BLaER1 treated with 17β-estradiol and CSF1 and Interleukin-3, amounts not matched to agents 10 nM and 100 nM (cell line): ENCODE measurements around the gene DNAJB5.
"Not testable (repeated sequence)": the region's sequence is repeated elsewhere in the genome, so short reads cannot be mapped to it uniquely, and the experiment has no call there.

Experiments
- H3K27ac ChIP-seq, 11 experiments: shearing (Covaris generic); formaldehyde crosslinking; 2 replicates each; pipeline ENCODE4 v1.8.1; 2022
- H3K27me3 ChIP-seq, 11 experiments: shearing (Covaris generic); formaldehyde crosslinking; 2 replicates each; pipeline ENCODE4 v1.8.1; 2022
- H3K36me3 ChIP-seq, 11 experiments: shearing (Covaris generic); formaldehyde crosslinking; 2 replicates each; pipeline ENCODE4 v1.8.1; 2022
- H3K4me1 ChIP-seq, 10 experiments: shearing (Covaris generic); formaldehyde crosslinking; 2 replicates each; pipeline ENCODE4 v1.8.1; 2022
- H3K4me2 ChIP-seq, 11 experiments: shearing (Covaris generic); formaldehyde crosslinking; 2 replicates each; pipeline ENCODE4 v1.8.1; 2022
- H3K4me3 ChIP-seq, 10 experiments: shearing (Covaris generic); formaldehyde crosslinking; 2 replicates each; pipeline ENCODE4 v1.8.1; 2022
- H3K9ac ChIP-seq, 11 experiments: shearing (Covaris generic); formaldehyde crosslinking; 2 replicates each; pipeline ENCODE4 v1.8.1; 2022
- H3K9me3 ChIP-seq, 11 experiments: shearing (Covaris generic); formaldehyde crosslinking; replicated peaks in 1 of 11; 2 replicates each; pipeline ENCODE4 v1.8.1; 2022
- H4K20me1 ChIP-seq, 11 experiments: shearing (Covaris generic); formaldehyde crosslinking; 2 replicates each; pipeline ENCODE4 v1.8.1; 2022
- Cebpa-rat ChIP-seq, 11 experiments: shearing (Covaris generic); IDR thresholded peaks; 2 replicates each; pipeline ENCODE4 v1.8.1; 2022

Gene DNAJB5

GRCh38 chr9:34989003-34989945, at the start of gene DNAJB5:
Gene DNAJB5 (plus strand): TSS chr9:34989745. CDS start chr9:34990631, 886 bp downstream.
- Histone ChIP-seq H4K20me1 (peaks cover 0 to 5% (median 0%) of the 10 kb centered on the region in 11 experiments; a peak in 1 of 22 replicates), H3K4me3 (peak within 1 kb of the TSS; percentile 73 to 93 (median 82)), H3K36me3 (no peaks in the 10 kb centered on the region), H3K9me3 (no peaks in the 10 kb centered on the region), H3K9ac (peak within 1 kb of the TSS; percentile 81 to 98 (median 88)), H3K27me3 (no peaks in the 10 kb centered on the region), H3K4me1 (peaks cover 66 to 89% (median 84%) of the 10 kb centered on the region in 10 experiments), H3K27ac (peak within 1 kb of the TSS; percentile 77 to 97 (median 85)), H3K4me2 (peak within 1 kb of the TSS; percentile 90 to 99 (median 94))
- TF ChIP-seq Cebpa-rat (IDR thresholded peaks at IDR 0.05): no peak

- not testable (repeated sequence) for H3K4me2 ChIP-seq, H3K36me3 ChIP-seq, H3K9ac ChIP-seq, H3K27ac ChIP-seq, H3K27me3 ChIP-seq, H3K9me3 ChIP-seq, H4K20me1 ChIP-seq, H3K4me3 ChIP-seq, H3K4me1 ChIP-seq
These were observed 49.6 kb upstream of the DNAJB5 start for GRCh38 chr9:34939989-34940388.

- no peak overlapping the region for H3K4me2 ChIP-seq
- no peak overlapping the region for H3K9ac ChIP-seq
- TF ChIP-seq Cebpa-rat (IDR thresholded peaks at IDR 0.05): no peak
- no peak overlapping the region for H3K27ac ChIP-seq
- H3K36me3 ChIP-seq: no peaks in the 10 kb centered on the region
- H3K4me1 ChIP-seq: no peaks in the 10 kb centered on the region
- no peak overlapping the region for H3K4me3 ChIP-seq
- H4K20me1 ChIP-seq: no peaks in the 10 kb centered on the region
- no peaks in the 10 kb centered on the region for H3K27me3 ChIP-seq
- no peaks in the 10 kb centered on the region for H3K9me3 ChIP-seq
These were observed 41.1 kb upstream of the DNAJB5 start for GRCh38 chr9:34948451-34948850.

- no peak overlapping the region for H3K9ac ChIP-seq
- TF ChIP-seq Cebpa-rat (IDR thresholded peaks at IDR 0.05): no peak
- H3K4me2 ChIP-seq: no peak overlapping the region
- H3K9me3 ChIP-seq: no peaks in the 10 kb centered on the region
- peaks cover 0 to 11% (median 4%) of the 10 kb centered on the region in 10 experiments; a peak in 8 of 20 replicates for H3K4me1 ChIP-seq
- peaks cover 25 to 34% (median 30%) of the 10 kb centered on the region in 11 experiments for H3K27me3 ChIP-seq
- H4K20me1 ChIP-seq: peaks cover 0 to 8% (median 0%) of the 10 kb centered on the region in 11 experiments; a peak in 2 of 22 replicates
- H3K4me3 ChIP-seq: no peak overlapping the region
- H3K27ac ChIP-seq: no peak overlapping the region
- H3K36me3 ChIP-seq: no peaks in the 10 kb centered on the region
These were observed 35.3 kb upstream of the DNAJB5 start for GRCh38 chr9:34954225-34954624.

GRCh38 chr9:34956066-34956465, 33.5 kb upstream of the DNAJB5 start:
- not testable (repeated sequence) for H4K20me1 ChIP-seq, H3K27ac ChIP-seq, H3K9ac ChIP-seq, H3K36me3 ChIP-seq, H3K4me3 ChIP-seq, H3K9me3 ChIP-seq, H3K4me2 ChIP-seq
- Histone ChIP-seq H3K27me3 (peaks cover 30 to 45% (median 41%) of the 10 kb centered on the region in 11 experiments), H3K4me1 (peaks cover 0 to 11% (median 4%) of the 10 kb centered on the region in 10 experiments; a peak in 10 of 20 replicates)

- peaks cover 30 to 45% (median 41%) of the 10 kb centered on the region in 11 experiments for H3K27me3 ChIP-seq
- no peak for TF ChIP-seq Cebpa-rat (IDR thresholded peaks at IDR 0.05)
- H3K9ac ChIP-seq: no peak overlapping the region
- peaks cover 0 to 8% (median 0%) of the 10 kb centered on the region in 11 experiments; a peak in 2 of 22 replicates for H4K20me1 ChIP-seq
- H3K4me1 ChIP-seq: peaks cover 0 to 17% (median 6%) of the 10 kb centered on the region in 10 experiments; a peak in 13 of 20 replicates
- no peak overlapping the region for H3K4me2 ChIP-seq
- no peaks in the 10 kb centered on the region for H3K9me3 ChIP-seq
- H3K4me3 ChIP-seq: no peak overlapping the region
- no peaks in the 10 kb centered on the region for H3K36me3 ChIP-seq
- H3K27ac ChIP-seq: no peak overlapping the region
These were observed 32.9 kb upstream of the DNAJB5 start for GRCh38 chr9:34956648-34957047.

- Histone ChIP-seq H3K9ac (peak within 1 kb of the TSS; percentile 46 to 77 (median 67)), H3K4me1 (peaks cover 0 to 27% (median 7%) of the 10 kb centered on the region in 10 experiments; a peak in 13 of 20 replicates), H3K4me2 (peak within 1 kb of the TSS; percentile 89 to 97 (median 94)), H3K4me3 (peak within 1 kb of the TSS; percentile 61 to 79 (median 70)), H3K36me3 (no peaks in the 10 kb centered on the region), H4K20me1 (peaks cover 0 to 8% (median 0%) of the 10 kb centered on the region in 11 experiments; a peak in 2 of 22 replicates), H3K9me3 (no peaks in the 10 kb centered on the region), H3K27ac (peak within 1 kb of the TSS in 2 of 11 experiments; percentile 21 to 31; a peak in 1 of 22 replicates), H3K27me3 (peaks cover 30 to 45% (median 41%) of the 10 kb centered on the region in 11 experiments)
- no peak for TF ChIP-seq Cebpa-rat (IDR thresholded peaks at IDR 0.05)
These were observed 31.8 kb upstream of the DNAJB5 start, which contains the start of gene PHF24 for GRCh38 chr9:34957492-34958410. Gene PHF24 (plus strand): TSS chr9:34958285. CDS start chr9:34971299, 13,014 bp downstream.

- Histone ChIP-seq H4K20me1 (peaks cover 0 to 8% (median 0%) of the 10 kb centered on the region in 11 experiments; a peak in 2 of 22 replicates), H3K36me3 (no peaks in the 10 kb centered on the region), H3K9me3 (no peaks in the 10 kb centered on the region), H3K9ac (peak overlapping the region; percentile 46 to 77 (median 67)), H3K4me2 (peak overlapping the region; percentile 89 to 97 (median 94)), H3K27ac (no peak overlapping the region), H3K4me1 (peaks cover 0 to 27% (median 7%) of the 10 kb centered on the region in 10 experiments; a peak in 13 of 20 replicates), H3K27me3 (peaks cover 30 to 45% (median 41%) of the 10 kb centered on the region in 11 experiments), H3K4me3 (peak overlapping the region; percentile 61 to 79 (median 70))
- TF ChIP-seq Cebpa-rat (IDR thresholded peaks at IDR 0.05): no peak
These were observed 31.0 kb upstream of the DNAJB5 start for GRCh38 chr9:34958411-34958982.
